NCI-H82 (cell line): Measurements from ENCODE around the gene SMYD3.
"Not testable (repeated sequence)": the region's sequence is repeated elsewhere in the genome, so short reads cannot be mapped to it uniquely, and the experiment has no call there.

Experiments used
- DNase-seq: peaks from one replicate; lab custom pipeline; 2025; lab: John Stamatoyannopoulos, UW

The SMYD3 gene

GRCh38 chr1:246417152-246417812, 89.8 kb downstream of the SMYD3 start:
- no peak for DNase-seq

- no peak for DNase-seq
These were observed 90.8 kb downstream of the SMYD3 start for GRCh38 chr1:246416261-246416660.

GRCh38 chr1:246415028-246415427, 92.1 kb downstream of the SMYD3 start:
- no peak for DNase-seq

- DNase-seq, result no peak
These were observed 93.6 kb downstream of the SMYD3 start for GRCh38 chr1:246413430-246413829.

GRCh38 chr1:246404078-246404477, 103.0 kb downstream of the SMYD3 start:
- peak; percentile 94 for DNase-seq

GRCh38 chr1:246398126-246398813, 108.8 kb downstream of the SMYD3 start:
- DNase-seq, result no peak

DNA sequence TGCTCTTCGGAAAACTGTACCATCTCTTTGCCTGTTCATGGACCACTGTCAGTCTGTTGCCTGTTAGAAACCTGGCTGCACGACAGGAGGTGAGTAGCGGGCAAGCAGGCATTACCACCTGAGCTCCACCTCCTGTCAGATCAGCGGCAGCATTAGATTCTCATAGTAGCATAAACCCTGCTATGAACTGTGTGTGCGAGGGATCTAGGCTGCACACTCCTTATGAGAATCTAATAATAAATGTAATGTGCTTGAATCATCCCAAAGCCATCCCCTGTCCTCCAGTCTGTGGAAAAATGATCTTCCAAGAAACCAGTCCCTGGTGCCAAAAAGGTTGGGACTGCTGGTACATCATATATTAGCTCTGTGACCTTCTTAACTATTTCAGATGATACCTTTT, 110.0 kb downstream of the SMYD3 start:
- no peak for DNase-seq

DNA sequence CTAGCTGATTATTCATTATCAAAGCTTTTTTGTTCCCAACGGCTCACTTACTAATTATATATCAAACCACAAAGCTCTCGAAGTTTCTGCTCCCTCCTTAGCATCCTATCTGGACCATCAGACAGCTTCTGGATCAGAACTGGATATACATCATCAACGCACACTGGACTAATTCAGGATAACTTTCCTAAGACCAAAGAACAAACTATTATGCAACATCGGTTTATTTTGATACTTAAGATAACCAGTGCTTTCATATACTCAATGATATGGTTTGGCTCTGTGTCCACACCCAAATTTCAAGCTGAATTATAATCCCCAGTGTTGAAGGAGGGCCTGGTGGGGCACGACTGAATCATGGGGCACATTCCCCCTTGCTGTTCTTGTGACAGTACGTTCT, 110.8 kb downstream of the SMYD3 start:
- no peak for DNase-seq

DNA sequence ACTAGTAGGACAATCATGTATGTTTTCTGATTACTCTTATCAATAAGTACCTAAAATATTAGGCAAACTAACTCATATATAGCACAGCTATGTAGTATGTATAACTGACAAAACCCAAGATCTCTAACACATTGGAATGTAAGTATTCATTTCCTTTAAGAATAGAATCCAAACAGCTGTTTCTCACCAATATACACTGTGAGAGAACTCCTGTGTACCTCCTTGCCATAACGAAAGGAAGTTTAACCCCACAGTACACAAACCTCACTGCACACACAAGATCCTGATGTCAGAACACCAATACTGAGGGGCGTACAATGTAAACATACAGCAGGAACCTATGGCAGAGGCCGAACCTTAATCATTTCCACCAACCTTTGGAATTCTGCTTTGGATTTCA, 113.0 kb downstream of the SMYD3 start:
- DNase-seq, result no peak

DNA sequence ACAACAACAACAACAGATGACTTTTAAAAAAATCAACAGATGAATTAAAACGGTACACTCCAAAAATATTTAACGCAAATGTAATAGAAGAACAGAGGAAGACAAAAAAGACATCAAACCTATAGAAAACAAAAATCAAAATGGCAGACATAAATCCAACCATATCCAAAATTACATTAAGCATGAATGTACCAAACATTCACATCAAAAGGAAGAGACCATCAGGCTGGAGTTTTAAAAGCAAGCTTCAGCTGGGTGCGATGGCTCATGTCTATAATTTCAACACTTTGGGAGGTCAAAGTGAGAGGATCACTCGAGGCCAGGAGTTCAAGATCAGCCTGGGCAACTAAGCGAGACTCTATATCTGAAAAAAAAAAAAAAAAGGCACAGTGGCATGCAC, 116.2 kb downstream of the SMYD3 start:
- DNase-seq, result no peak

- no peak for DNase-seq
These were observed 122.5 kb downstream of the SMYD3 start for GRCh38 chr1:246384616-246385015.

DNA sequence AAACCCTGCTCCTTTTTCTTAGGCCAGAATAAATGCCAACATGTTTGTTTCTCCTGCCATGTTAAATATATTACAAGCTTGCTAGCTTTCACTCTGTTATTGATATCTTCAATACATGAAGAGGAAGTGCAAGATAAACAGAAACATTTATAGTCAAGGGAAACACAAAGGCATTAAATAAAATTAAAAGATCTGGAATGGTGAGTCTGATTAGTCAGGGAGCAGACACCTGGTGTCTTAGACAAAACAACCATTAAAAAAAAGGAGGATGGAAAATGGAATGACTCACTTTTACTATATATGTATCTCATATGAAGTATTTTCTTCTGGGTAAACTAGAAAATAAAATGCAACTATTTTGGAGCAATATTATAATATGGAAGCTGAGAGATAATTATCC, 123.3 kb downstream of the SMYD3 start:
- DNase-seq, result no peak

- DNase-seq, result no peak
These were observed 123.9 kb downstream of the SMYD3 start for GRCh38 chr1:246383239-246383589.

GRCh38 chr1:246382589-246383238, 124.4 kb downstream of the SMYD3 start:
- DNase-seq, result no peak

- DNase-seq, result no peak
These were observed 125.6 kb downstream of the SMYD3 start for GRCh38 chr1:246381452-246381851.

DNA sequence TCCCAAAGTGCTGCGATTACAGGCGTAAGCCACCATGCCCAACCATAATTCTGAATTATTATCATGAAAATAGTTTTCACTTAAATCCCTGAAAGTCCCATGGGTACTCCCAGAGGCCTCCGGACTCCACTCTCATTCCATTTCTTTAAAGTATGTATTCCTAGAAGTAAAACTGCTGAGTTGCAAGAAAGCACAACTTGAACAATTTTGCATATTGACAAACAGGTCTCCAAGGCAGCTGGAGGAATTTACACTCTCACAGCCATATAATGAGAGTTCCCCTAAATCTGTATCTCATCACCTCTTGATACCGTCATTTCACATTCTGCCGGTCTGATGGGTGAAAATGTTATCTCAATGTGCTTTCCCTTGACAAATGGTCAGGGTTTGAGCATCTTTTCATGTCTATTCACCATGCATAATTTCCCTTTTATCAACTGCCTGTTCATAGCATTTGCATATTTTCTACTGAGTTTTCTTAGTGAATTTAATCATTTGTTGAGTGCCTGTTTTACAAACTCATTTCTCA, 129.4 kb downstream of the SMYD3 start:
- DNase-seq, result no peak

- no peak for DNase-seq
These were observed 133.1 kb downstream of the SMYD3 start for GRCh38 chr1:246373828-246374569.

GRCh38 chr1:246372559-246372958, 134.5 kb downstream of the SMYD3 start:
- DNase-seq, result peak; percentile 34

DNA sequence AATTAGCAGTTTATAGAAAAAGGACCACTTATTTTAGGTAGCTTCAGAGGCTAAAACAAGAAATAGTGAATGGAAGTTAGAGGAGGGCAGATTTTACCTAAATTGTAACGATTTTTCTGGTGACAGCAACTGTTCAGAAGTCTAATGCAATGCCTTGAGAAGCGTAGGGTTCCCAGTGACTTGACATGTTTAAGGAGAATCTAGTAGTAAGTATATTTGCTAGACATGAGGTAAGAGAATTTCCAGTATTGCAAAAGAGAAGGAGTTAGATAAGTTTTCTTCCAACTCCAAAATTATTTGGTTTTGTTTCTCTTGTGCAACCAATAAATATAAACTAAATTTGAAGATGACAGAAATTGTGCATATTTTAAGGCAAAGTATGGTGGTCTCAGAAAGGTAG, 140.0 kb downstream of the SMYD3 start:
- no peak for DNase-seq

DNA sequence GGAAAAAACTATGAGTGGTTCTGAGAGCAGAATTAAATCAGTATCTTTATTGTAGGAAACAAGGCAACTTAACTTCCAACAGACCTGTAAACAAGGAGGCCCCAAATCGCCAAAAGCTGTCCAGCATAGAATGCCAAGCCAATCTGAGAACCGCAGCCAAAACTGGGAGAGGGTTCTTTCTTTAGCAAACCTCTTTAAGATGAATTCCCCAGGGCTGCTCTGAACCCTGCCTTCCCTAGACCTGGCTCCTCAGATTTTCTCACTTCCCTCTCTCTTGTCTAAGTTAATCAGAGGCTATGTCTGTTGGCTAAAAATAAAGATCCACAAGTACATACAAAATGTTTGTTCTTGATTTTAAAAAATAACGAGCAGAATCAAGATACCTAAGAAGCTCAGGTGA, 141.4 kb downstream of the SMYD3 start:
- DNase-seq, result peak; percentile 18

DNA sequence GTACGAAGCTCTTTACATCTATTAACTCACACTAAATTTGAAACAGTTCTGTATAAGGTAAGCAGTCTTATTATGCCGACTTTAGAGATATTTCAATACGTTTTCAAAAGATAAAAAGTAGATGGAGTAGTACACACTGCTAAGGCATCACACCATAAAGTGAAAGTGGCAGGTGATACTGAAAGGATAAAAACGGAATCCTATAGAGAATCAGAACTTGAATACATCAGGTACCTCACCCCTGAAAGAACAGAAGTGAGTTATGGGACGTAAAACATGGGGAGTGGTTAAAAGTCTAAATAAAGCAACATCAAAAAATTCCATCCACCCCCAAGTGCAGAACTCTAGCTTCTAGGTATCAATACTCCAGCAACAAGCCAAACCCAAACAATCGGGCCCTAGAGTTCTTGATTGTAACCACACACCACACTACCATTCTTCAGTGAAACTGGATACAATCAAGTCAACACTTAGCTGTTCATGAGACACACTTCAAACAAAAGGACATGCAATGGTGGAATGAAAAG, 142.6 kb downstream of the SMYD3 start:
- no peak for DNase-seq

DNA sequence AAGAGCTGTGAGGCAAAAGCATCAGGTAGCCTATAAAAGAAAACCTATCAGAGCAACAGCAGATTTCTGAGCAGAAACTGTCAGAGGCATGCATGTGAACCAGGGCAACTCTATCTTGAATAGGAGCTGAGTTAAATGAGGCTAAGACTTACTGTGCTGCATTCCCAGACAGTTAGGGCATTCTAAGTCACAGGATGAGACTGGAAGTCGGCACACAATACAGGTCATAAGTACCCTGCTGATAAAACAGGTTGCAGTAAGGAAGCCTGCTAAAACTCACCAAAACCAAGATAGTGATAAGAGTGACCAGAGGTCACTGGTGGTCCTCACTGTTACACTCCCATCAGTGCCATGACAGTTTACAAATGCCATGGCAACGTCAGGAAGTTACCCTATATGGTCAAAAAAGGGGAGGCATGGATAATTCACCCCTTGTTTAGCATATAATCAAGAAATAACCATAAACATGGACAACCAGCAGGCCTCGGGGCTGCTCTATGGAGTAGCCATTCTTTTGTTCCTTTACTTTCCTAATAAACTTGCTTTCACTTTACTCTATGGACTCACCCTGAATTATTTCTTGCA, 150.0 kb downstream of the SMYD3 start:
- DNase-seq, result not testable (repeated sequence)
